Activated CD8-positive, alpha-beta memory T cell treated with anti-CD3 and anti-CD28 coated beads, Interleukin-2, amount 50 U/mL, for 48 hours (primary cell): ENCODE measurements around the gene SDHAF2.
A peak's percentile ranks its signal among the peaks of the same experiment; 100 is the strongest.
"Not testable (repeated sequence)": the region's sequence is repeated elsewhere in the genome, so short reads cannot be mapped to it uniquely, and the experiment has no call there.

Experiments used
- DNase-seq: peaks from one replicate; pipeline ENCODE4 v3.0.0-alpha.2; 2020

SDHAF2 gene

DNA sequence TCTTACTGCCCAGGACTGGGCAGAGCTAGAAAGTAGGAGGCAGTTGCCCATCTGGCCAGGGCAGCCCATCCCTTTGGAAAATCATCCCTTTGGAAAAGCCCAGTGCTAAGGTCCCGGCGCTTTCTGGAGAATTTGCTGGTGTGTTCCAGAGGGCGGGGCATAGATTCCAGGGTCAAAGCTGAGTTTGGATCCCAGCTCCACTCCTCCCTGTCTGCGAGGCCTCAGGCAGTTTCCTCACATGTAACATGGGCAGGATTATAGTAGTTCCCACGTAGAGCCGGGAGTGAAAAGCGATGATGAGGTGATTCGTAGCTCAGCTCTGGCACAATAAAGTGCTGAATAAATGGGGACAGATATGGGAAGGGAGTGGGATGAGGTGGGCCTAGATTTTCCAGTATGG, 47.2 kb downstream of the SDHAF2 start:
- DNase-seq: no peak

DNA sequence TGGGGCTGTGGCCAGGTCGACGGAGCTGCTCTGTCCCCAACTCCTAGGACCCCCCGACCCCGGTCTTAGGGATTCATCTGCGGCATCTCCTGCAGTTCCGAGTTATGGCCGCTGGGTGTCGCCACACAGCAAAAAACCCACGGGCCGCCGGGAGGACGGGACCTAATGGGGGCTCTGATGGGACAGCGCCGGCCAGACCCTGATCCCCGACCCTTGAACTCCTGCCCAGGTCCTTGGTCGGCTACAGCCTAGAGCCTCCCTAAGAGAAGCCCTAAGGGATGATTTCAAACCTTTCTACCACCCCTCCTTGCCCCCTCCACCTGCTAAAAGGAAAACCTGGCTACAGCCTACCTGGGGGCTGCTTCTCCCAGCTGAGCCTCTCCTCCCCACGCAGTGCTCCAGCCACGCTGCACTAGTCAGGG, 47.8 kb downstream of the SDHAF2 start:
- DNase-seq: peak; percentile 87

DNA sequence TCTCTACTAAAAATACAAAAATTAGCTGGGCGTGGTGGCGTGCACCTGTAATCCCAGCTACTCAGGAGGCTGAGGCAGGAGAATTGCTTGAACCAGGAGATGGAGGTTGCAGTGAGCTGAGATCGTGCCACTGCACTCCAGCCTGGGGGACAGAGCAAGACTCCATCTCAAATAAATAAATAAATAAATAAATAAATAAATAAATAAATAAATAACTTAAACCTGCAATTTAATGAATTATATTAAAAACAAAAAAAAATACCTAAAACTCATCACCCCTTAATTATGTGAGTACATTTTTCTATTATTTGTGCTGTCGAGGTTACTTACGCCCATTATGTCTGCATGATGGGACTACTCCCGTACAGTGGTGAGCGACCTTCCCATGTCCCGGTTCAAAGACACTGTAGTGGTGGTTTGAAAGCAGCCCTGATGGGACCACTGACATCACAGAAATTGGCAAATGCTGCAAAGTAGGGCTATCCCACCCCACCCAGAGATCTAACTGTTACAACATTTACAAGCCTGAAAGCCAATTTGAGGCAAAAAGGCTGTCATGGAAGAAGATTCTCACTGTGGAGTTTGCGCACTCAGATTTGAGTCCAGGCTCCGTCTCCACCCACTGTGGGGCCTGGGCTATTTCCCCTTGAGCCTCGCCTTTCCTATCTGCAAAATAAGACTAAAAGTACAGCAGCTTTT, 49.6 kb downstream of the SDHAF2 start:
- DNase-seq: not testable (repeated sequence)

DNA sequence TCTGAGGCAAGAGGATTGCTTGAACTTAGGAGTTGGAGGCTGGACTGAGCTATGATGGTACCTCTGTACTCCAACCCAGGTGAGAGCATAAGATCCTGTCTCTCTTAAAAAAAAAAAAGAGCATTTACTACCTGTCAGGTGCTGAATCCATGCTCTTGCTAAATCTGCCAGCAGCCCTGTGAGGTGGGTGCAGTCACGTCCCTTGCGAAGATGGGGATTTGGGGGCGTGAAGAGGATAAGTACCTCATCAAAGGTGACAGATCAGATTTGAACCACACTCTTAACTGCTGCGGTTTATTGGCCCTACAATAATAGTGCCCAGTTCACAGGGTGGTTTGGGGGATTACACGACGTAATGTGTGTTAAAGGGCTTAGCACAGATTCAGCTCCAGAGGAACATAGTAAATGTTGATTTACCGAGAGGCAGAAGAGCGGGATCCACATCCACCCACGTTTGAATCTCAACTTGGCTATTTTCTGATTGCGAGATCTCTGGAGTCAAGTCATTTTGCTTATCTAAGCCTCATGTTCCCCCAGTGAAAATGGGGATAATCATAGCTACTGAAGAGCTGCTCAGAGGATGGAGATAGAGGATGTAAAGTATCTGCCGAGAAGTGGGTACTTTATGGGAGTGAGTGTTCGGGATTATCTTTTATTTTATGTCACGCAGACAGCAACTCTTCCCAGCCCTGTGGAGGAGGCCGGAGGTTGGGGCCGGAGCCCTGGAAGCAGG, 50.5 kb downstream of the SDHAF2 start:
- DNase-seq: no peak

DNA sequence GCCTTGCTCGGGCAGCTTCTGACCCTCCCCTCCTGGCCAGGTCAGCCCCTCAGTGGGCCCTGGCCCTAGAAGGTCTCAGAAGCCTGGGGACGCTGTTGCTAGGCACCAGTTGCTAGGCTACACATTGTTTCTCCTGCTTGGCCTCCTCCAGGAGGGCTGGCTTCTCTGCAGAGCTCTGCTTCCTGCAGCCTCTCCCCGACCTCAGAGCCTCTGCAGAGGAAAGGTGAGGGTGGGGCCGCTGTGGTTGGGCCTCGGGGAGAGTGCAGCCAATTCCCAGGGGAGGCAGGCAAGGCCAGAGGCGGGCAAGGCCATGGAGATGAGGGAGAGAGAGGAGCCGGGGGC, 51.0 kb downstream of the SDHAF2 start:
- DNase-seq: no peak

DNA sequence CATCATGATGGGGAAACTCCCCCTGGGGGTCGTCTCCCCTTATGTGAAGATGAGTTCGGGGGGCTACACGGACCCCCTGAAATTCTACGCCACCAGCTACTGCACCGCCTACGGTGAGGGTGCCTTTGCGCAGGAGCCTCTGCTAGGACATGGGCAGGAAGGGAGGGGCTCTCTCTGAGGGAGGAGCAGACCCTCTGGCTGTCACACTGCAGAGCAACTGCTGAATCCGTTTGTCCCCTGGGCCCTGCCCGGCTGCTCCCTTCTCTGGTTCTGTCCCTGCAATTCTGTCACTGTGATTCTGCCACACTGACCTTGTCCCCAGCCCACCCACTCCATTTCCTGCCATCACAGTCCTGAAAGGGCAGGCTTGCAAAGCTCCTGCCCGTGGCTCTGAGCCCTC, 51.9 kb downstream of the SDHAF2 start:
- no peak for DNase-seq

DNA sequence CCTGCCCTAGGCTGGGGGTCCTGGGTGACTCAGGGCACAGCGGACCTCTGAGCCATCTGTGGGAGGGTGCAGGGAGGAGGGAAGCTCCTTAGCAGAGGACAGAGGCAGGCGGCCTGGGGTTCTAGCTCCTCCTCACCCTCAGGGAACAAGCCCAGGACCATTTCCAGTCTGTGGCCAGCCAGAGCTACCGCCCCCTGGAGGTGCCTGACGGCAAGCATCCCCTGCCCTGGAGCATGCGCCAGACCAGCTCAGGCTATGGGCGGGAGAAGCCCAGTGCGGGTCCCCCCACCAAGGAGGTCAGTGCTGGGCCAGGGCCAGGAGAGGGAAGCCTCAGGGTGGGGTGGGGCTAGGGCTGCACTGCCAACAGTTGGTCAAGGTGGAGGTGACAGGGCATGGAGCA, 52.6 kb downstream of the SDHAF2 start:
- peak; percentile 71 for DNase-seq

DNA sequence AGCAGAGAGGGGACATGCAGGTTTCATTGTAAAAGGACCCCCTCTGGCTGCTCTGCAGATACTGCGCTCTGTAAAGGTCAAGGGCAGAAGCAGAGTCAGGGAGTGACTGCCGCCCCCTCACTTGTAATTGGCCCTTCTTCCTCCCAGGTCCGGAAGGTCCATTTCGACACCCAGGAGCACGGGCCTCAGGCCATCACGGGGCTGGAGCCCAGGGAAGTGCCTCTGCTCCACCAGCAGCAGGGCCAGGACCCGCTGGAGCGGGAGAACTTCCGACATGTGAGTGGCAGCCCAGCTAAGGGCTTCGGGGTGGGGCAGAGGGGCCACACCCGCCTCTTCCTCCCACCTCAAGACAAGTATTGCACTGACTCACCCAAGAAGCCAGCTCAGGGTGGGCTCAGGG, 54.6 kb downstream of the SDHAF2 start:
- no peak for DNase-seq

DNA sequence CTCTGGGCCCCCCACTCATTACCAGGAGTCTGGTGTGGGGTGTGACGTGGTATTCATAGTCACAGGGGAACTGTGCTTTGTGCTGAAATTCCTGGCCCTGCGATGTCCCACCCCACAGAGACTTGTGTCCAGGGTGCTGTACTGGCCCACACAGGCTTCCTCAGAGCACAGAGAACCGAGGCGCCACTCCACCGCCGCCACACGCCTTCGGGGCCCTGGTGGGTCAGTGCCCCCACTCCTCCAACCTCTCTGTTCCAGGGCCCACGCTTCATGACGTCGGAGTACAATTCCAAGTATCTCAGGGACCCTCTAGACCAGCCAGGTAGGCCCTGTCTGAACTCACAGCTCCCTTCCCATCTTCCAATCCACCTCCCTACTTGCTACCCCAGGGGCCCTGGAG, 55.2 kb downstream of the SDHAF2 start:
- DNase-seq: no peak

DNA sequence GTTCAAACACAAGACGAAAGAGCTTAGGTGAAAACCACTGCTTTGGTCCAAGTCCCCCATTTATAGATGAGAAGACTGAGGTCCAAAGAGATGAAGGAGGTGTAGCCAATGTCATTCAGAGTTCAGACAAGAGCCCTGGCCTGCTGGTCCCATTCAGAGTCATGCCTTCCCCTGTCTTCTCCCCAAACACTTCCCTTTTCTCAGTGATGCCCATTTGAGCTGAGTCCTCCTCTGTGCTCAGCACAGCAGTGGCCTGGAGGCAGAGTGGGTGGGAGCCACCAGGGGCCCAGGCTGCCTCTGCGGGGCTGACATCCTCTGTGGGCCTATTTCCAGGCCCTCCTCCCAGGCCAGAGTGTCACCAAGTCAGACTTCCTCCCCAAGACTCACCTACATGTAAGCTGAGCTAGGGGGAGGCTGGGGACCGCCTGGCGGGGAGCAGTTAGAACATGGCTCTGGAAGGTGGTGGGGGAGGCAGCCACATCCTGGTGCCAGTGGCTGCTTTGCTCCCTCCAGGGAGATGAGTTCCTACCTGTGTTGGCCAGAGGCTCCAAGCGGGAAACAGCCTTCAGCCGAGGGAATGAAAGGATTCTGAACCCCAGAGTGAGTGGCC, 56.2 kb downstream of the SDHAF2 start:
- no peak for DNase-seq

DNA sequence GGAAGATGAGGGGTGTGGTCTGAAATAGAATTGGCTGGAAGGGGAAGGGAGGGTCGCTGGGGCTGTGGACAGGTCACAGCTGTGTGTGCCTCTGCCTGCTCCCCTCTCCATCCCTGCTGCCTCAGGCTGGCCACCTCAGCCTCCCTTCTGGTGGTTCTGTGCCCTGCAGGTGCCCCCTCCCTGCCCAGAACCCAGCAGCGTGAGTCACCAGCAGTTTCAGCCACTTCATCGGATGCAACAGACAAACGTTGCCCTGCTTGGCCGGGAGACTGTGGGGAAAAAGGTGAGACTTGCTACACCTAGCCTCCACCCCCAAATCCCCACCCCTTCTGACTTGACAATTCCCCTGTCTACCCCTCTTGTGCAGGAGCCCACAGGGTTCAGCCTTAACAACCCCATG, 56.9 kb downstream of the SDHAF2 start:
- DNase-seq: no peak

DNA sequence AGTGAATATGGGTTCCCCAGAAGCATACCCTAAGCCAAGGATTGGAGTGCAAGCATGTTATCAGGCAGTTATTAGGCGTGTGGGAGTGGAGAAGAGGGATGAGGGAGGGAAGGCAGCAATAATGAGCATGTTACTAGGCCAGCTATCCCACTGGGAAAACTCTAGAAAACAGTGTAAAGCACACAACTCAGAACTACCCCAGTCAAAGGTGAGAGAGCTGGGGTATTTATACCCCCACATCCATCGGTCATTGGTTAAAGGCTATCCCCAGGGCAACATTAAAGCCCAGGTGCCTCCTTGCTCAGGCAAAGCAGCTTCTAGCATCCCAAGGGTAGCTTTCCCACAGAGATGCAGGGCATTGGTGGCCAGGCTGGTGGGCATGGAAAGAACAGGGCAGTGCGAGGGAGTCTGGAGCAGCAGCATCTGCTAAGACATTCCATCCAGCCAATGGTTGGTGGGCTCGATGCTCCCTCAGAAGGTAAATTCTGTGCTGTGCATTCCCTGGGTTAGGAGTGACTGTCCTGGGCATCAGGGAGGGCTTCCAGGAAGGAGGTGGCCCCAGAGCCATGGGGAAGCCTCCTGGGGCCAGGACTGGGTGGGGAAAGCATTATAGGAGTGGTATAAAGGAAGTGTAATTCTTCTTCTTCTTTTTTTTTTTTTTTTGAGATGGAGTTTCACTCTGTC, 57.6 kb downstream of the SDHAF2 start:
- no peak for DNase-seq

DNA sequence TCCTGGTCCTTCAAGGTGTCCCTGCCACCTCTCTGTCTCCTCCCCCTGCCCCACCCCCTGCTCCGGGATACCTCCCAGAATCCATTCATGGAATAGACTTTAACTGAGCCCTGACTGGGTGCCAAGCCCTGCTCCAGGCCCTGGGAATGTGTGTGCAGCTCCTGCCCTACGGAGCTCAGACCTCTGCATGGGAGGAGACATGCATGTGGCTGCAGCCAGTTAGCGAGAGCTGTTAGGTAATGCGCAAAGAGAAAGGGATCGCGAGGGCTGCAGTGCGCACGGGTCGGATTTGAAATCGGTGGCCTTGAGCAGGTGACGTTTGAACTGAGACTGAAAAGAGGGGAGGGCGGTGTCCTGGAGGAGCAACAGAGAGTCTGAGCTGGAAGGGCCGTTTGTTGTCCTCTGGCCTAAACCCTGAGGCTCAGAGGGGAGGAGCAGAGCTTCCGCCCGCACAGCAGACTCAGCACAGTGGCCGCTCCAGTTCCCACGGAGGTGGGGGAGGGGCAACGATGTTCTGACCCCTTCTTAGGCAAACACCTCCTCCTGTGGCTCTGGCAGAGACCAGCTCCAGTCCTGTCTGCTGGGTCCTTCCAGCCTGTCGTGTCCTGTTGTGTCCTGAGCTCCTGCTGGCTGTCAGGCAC, 58.8 kb downstream of the SDHAF2 start:
- DNase-seq: no peak

DNA sequence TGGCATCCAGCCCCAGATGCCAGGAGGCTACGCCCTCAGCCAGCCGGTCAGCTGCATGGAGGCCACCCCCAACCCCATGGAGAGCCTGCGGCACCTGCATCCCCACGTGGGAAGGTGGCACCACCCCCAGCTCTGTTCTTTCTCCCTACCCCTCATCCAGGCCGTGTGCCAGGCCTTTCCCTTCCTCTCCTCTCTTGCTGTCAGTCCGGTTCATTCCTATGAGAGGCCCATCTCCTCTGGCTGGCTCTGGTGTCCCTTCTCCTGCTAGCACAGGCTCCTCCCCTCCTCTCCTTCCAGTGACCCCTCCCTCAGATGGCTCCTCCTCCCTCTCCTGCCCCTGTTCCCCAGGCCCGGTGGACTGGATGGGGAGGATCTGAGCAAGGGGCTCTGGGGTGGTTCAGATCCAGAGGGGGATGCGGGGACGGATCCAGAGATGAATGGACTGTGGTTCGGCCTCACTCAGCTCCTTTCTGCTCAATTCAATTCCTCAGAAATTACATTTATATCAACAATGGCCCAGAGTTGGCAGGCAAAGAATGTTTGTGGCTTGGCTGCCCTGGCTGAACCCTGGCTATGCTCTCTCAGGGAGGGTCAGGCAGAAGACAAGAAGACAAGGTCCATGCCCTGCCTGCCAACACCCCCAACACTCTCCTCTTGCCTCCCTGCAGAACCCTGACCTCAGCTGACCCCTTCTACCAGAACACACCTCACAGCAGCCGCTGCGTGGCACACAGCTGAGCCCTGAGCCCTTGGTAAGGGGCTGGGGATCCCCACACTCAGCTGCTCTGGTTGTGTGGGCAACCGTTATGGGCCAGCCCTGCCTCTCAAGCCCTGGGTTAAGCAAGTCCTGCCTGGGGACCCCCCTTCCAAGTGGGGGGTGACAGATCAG, 60.2 kb downstream of the SDHAF2 start:
- DNase-seq: no peak

DNA sequence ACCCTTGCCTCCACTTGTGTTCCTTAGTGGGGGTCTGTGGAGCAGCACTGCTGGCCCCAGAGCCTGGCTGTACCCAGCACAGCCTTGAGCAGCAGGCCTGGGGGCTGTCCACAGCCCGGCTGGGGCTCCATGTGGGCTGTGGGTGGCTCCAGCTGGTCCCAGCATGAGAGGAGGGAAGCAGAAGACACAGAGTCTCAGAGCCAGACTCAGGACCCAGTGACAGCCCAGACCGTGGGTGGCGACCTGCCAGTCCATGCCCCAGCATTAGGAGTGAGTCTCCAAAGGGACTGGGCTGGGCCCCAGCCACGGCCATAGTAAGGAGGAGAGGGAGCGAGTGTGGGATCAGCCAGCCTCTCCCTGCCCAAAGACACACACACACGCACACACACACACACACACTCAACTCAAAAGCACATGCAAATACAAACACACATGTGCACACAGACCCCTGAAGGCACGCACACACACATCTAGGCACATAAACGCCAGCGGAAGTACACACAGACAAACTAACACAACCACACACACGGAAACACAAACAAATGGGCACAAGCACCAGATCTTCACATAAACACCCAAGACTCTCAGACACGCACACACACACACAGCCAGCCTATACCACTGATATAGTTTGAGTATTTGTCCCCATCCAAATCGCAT, 61.9 kb downstream of the SDHAF2 start:
- no peak for DNase-seq

DNA sequence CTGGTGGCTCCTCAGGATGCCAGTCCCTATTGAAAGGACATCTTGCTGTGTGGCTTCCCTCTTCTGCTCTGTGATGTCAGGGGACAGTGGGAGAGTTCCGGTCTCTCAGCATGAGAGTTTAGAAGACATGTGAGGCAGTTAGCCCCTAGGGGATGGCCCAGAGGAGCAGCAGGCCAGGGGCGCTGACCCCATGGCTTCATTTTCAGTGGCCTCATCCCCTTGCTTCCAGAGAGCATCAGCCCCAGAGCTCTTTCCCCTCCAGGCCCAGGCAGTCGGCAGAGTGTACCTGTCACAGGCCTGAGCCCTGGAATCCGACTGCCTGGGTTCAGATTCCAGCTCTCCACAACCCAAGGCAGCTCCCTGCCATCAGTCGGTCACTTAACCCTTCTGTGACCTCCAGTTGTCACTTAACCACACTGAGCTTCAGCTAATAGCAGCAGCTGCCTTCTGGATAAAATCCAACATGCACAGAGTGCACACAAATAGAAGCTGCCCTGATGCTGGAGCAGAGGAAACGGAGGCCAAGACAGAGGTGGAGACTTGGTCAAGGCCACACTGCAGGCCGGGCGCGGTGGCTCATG, 64.5 kb downstream of the SDHAF2 start:
- no peak for DNase-seq

DNA sequence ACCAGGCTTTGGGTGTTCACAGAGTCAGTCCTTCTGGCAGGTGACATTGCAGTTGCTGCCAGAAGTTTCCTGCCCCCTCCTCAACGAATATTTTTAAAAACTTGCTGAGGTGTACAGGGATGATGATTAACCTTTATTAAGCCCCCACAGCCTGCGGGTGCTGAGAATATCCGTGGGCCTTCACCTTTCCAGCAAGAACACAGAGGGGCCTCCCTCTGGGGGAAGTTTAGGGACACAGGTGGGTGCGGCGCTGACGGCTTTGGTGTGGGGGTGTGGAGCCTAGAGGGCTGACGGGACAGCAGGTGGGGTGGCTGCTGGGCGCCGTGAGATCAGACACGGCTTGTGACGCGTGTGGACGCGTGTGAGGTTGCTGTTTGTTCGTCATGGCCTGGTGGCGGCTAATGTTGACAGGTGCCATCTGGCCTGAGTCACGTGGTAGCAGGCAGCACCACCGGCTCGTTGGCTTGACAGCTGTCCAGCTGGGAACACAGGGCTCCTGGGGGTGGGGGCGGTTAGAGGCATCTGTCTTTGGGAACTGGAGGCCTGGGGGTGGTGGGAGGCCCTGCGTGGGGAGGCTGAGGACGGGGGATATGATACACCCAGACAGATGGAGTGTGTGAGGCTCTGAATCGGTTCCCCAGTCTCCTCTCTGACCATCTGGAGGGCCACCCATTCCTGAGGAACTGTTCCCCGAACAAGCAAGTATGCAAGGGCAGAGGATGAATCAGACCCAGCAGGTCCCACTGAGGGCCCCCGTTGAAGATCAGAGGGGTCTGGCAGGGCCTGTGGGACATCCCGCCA, 66.1 kb downstream of the SDHAF2 start:
- DNase-seq: no peak
